Stimulated activated CD4-positive, alpha-beta T cell treated with anti-CD3 and anti-CD28 coated beads, Interleukin-1b, Interleukin-23, amount 100 ng/mL, for 4 hours (primary cell): ENCODE results near the gene TBC1D25.

Source experiments
- DNase-seq, 2 donors: peaks; one replicate each; pipeline ENCODE4 v3.0.0-alpha.2; 2020; ENCODE audit warnings: low read depth in 2 of 2

Gene TBC1D25, protein sequence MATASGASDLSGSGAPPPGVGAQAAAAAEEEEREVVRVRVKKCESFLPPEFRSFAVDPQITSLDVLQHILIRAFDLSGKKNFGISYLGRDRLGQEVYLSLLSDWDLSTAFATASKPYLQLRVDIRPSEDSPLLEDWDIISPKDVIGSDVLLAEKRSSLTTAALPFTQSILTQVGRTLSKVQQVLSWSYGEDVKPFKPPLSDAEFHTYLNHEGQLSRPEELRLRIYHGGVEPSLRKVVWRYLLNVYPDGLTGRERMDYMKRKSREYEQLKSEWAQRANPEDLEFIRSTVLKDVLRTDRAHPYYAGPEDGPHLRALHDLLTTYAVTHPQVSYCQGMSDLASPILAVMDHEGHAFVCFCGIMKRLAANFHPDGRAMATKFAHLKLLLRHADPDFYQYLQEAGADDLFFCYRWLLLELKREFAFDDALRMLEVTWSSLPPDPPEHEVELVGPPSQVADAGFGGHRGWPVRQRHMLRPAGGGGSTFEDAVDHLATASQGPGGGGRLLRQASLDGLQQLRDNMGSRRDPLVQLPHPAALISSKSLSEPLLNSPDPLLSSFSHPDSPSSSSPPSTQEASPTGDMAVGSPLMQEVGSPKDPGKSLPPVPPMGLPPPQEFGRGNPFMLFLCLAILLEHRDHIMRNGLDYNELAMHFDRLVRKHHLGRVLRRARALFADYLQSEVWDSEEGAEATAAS

DNA sequence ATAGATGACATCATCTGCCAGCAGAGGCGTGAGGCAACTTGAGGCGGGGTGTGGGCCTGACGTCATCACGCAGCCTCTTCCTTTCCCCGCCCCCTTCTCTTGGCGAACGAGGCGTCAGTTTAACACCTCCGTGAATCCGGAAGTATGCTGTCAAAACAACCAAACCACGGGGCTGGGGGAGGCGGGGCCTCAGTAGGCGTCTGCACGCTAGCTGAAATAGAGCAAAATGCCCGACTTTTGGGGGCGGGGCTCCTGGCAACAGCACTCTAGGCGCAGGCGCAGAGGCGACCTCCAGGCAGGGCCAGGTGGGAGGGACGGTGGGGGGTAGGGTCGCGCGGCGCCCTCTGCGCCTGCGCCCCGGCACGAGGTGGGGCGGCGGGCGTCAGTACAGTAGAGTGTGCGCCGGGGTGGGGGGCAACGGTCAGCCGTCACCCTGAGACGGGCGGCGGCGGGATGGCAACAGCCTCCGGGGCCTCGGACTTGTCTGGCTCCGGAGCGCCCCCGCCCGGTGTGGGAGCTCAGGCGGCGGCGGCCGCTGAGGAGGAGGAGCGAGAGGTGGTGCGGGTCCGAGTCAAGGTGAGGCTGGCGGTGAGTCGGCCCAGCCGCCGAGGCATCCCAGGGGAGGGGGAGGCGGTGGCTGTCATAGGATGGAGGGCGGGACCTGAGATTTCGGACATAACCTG, at the start of gene TBC1D25:
Gene TBC1D25, plus strand, starts transcription at position 370 of the 683 bp plus-strand sequence. Its CDS starts 84 bp downstream, at position 454.
- peak; percentile 92 for DNase-seq

DNA sequence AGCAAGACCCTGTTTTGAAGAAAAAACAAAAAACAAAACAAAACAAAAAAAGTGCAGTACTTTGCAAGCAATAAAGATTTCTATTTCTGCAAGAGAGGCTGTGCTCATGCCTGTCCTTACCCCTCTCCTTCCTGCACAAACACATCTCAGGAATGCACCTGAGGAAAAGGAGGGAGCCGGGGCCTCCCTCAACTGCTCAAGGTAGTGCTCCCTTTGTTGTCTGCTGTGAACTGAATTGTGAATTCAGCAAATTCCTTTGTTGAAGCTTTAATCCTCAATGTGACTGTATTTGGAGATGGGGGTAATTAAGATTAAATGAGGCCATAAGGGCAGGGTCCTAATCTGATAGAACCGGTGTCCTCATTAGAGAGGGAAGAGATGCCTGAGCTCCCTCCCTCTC, 49.6 kb upstream of the TBC1D25 start:
- no peak for DNase-seq

DNA sequence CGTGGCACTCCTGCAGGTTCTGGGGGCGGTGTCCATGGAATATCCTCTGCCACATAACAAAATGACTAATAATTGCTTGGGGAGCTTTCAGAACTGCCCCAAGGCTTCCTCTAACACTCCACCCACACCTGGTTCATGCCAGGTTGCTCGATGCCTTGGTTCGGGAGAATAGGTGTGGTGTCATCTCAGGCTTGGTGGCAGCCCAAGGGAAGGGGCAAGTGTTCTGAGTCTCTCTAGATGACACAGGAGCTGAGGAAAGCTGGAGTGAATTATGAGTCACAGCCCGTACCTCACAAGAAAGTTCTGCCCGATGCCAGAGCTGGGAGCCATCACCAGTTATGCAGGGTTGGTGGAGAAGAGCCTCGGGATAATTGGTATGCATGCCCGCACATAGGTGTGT, 48.9 kb upstream of the TBC1D25 start:
- DNase-seq: no peak

DNA sequence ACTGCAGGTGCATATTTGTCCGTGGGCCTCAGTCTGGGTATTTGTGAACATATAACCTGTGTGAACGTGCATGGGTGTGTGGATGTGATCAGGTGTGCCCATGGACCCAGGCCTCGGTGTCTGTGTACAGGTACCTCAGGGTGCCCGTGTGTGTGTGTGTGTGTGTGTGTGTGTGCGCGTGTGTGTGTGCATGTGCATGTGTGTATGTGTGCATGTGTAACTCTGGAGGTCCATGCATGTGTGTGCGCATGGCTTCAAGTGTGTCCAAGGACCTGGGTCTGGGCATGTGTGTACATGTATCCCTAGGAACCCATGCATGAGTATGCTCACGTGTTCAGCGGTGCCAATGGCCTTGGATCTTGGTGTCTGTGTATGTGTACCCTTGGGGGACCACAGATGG, 47.7 kb upstream of the TBC1D25 start:
- no peak for DNase-seq

DNA sequence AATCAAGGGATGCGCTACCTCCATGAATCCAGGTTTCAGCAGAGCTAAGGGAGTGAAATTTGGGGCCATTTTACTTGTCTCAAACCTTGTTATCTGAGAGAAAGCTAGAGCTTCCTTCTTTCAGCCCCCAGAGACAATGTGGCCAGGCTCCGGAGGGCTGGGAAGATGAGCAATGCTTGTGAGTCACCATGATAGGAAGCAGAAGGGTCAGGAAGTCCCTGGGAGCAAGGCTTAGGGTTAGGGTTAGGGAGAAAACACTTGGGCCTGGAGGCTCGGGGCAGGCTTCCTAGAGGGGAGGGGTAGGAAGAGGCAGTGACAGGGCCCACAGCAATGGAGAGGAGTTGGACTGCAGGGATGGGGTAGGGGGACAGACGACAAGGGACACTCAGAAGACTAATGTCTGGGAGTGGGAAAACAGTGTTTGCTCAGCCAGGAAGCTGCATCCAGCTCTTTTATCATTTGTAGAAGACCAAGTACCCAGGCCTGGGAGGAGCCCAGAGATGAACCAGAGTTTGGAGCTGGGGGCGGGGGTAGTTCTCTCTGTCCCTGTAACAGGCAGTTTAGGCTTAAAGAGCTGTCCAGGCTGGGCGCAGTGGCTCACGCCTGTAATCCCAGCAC, 47.1 kb upstream of the TBC1D25 start:
- DNase-seq: no peak

DNA sequence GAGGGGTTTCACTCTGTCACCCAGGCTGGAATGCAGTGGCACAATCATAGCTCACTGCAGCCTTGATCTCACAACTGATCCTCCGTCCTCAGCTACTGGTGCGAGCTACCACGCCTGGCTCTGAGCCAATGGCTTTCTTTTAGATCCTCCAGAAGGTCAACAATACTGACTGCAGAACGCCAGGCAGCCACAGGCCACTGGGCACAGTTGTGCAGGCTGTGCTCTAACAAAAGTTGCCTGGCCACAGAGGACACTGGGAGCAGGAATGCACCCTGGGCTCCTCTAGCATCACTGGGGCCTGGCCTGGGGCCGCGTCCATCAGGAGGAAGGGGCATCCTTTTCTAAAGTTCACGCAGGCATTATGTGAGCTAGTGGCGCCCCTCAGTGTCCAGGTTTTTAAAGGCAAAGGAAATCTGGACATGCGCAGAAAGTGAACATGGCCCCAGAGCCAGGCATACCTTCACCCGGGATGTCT, 45.6 kb upstream of the TBC1D25 start:
- no peak for DNase-seq

DNA sequence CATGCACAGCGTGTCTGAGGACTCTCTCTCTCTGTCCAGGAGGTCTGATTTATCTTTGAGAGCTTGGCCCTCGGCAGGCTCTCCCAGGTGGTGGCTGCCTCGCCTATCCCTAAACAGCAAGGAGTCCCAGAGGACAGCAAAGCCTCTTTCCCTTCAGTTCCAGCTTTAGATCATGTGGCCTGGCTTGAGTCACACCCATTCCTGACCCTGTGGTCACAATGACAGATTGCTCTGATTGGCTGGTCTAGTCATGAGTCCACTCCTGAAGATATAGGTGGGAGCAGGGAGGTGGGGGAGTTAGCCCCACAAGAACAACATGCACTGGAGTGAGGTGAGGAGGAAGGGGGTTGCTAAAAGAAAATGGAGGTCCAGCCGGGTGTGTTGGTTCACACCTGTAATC, 42.9 kb upstream of the TBC1D25 start:
- no peak for DNase-seq

DNA sequence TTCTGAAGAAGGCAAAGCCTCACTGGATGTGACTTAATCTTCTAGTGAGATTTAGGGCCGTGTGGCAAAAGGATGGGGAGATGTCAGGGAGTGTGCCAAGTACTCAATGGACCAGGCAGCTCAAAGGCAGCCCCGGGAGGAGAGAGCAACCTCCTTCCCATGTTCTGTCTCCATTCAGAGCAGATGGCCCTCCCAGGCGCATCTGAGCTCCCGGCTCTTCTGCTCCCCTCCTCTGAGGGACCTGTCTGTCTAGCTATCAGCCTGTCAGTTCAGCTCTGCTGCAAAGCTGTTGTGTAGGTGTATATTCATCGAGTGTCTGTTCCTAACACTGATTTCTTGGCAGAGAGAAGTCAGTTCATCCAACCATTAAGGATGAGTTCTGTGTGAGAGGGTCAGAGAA, 41.6 kb upstream of the TBC1D25 start:
- DNase-seq: no peak

DNA sequence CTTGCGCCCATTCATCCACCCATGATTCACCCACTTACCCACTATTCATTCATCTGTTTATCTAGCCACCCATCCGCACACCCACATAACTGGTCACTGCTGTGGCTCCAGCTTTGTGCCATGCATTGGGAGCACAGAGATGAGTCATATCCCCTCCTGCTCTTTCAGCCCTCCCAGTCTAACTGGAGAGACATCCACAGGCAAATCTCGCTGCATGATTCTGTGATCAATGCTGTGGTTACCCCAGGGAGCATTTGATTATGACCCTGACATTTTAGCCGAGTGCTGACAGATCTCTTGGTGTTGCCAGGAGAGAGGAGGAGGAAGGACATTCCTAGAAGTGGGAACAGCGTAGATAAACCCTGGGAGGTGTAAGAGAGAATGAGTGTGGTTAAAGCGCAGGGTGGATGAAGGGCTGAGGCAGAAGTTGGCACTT, 41.1 kb upstream of the TBC1D25 start:
- DNase-seq: no peak

DNA sequence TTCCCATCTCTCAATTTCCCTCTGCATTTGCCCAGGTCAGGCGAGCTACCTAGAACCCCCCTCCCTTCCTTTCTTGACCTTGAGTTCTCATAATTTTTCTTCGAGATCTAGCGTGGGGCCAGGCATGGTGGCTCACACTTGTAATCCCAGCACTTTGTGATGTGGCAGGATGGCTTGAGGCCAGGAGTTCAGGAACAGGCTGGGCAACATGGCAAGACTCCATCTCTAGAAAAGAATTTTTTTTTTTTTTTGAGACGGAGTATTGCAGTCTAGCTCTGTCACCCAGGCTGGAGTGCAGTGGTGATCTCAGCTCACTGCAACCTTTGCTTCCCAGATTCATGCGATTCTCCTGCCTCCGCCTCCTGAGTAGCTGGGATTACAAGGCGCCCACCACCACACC, 35.3 kb upstream of the TBC1D25 start:
- no peak for DNase-seq

DNA sequence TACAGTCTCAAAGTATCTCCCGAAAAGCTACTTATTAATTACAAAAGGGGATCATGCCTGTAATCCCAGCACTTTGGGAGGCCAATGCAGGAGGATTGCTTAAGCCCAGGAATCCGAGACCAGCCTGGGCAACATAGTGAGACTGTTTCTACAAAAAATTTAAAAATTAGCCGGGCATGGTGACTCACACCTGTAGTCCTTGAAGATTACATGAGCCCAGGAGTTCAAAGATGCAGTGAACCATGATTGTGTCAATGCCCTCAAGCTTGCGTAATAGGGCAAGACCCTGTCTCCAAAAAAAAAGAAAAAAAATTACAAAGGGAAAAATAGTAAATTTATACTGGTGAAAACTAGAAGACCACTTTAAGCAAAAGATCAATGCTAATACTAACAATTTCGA, 34.0 kb upstream of the TBC1D25 start:
- no peak for DNase-seq

DNA sequence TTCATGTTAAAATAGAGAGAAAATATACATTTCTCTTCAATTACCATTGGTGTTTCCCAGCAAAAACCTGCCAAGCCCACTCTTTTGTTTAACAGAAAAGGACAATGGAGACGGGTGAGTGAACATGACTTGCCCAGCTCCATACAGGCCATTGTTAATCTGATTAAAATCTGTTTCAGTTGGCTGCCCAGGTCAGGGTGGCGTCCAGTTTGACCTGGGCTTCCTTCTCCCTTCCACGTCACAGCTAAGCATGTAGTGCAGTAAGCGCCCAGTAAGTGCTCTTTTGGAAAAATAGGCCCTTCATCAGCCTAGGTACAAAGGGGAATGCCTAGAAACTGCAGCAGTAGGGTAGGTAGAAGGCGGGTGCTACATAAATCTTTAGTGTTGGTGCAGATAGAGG, 32.3 kb upstream of the TBC1D25 start:
- DNase-seq: no peak

DNA sequence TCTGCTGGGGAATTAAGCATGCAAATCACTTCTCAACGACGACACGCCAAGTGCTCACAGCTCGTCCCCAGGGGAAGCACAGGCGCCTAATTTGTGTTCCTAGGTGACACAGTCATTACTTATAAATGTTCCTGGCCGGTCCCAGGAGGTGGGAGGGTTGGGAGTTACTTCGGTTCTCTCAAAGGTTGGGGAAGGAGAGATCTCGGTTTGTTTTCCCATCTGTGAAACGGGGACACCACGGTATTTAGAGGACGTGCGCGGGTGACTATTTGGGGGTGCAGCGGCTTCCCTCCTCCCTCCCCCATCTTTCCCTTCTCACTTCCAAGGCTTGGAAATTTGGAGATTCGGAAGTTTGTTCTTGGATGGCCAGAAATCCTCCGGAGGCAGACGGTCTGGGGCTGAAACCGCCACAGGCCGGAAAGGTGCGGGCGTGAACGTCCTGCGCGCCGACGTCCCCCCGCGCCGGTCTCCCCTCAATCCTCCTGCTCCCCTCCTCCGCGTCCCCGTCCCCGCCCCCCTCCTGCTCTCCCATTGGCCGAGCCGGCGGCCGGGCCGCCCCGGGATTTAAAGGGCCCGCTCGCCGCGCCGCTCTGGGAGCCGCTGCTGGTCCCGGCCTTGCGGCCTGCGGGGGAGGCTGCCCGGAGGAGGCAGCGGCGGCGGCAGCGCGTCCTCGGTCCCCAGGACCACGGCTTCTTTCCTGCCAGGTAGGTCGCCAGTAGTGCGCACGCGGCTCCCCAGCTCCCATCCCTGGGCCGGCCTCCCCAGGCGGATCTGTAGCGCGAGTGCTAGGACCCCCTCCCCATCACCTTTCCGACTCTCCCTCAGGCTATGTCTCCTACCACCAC, 30.9 kb upstream of the TBC1D25 start, which contains the start of gene PORCN:
Gene PORCN, plus strand, starts transcription at position 593 of the 845 bp plus-strand sequence. CDS start 829 bp downstream, outside the sequence.
- DNase-seq: peak; percentile 66 to 75

DNA sequence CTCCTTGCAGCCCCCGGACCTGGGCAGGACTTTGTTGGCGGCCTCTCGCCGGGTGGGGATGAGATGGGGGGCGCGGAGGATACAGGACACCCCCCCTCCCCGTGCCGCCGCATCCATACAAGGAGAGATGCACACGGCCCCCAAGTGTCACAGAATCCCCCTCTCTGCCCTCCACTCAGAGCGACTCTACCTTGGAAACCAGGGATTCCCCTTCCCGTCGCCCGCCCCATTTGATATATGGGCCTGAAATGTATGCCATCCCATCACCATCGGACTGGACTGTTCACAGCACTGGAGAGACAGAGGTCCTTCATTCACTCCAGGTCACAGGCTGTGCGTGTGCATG, 30.3 kb upstream of the TBC1D25 start:
- no peak for DNase-seq

DNA sequence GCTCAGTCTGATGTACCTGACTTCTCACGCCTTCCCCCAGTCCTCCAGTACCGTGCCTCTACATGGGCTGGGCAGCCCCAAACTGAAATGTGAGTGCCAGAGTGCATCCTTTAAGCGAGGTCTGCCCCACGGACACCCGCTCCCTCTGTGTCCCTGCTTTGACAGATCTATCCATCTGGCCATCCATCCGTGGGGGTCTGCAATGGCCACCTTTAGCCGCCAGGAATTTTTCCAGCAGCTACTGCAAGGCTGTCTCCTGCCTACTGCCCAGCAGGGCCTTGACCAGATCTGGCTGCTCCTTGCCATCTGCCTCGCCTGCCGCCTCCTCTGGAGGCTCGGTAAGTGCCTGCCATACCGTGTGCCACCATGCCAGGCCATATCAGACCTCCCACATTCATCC, 29.9 kb upstream of the TBC1D25 start:
- no peak for DNase-seq

DNA sequence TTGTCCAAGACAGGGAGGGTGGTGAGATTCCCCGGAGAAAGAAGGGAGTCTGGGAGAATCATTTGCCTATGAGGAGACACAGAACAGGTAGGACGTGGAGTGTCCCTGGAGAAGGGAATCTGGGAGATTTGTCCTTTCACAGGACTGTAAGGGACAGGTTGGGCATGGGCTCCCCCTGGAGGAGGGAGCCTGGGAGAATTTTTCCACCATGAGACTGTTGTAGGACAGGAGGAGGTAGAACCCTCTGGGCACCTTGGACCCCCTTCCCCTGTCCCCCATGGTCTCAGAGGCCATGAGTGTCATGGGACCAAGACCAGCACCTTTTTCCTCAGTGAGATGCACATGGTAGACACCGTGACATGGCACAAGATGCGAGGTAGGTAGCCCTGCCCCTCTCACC, 28.0 kb upstream of the TBC1D25 start:
- no peak for DNase-seq

DNA sequence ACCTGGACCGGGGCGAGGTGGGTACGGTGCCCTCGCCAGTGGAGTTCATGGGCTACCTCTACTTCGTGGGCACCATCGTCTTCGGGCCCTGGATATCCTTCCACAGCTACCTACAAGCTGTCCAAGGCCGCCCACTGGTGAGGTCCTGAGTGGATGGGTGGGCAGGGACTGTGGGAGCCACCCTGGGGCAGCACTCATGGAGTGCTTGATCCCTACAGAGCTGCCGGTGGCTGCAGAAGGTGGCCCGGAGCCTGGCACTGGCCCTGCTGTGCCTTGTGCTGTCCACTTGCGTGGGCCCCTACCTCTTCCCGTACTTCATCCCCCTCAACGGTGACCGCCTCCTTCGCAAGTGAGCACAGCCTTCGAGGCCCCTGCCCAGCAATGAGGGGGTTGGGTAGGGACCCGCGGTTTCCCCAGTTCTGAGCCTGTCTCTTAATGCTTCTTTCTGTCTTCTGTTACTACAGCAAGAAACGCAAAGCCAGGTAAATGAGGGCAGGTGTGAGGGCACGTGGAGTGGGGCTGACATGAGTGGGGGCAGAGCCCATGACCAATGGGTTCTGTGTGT, 27.1 kb upstream of the TBC1D25 start:
- DNase-seq: no peak

DNA sequence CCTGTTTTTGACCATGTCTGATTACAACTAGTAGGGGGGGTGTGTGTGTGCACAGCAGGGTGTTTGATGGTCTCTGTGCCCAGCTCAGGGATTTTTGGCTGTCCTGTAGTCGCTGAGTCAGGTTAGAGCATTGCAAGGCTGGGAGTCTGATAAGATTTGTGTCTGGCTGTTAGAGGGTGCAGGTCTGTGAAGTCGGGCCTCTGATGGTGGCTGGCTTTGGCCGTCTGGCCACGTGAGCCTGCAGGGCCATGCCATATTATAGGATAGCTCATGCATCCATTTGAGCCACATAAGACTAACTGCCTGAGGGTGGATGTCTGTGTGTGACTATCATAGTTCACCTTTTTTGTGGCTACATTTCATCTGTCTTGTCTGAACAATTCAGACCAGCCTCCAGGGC, 25.8 kb upstream of the TBC1D25 start:
- DNase-seq: no peak

DNA sequence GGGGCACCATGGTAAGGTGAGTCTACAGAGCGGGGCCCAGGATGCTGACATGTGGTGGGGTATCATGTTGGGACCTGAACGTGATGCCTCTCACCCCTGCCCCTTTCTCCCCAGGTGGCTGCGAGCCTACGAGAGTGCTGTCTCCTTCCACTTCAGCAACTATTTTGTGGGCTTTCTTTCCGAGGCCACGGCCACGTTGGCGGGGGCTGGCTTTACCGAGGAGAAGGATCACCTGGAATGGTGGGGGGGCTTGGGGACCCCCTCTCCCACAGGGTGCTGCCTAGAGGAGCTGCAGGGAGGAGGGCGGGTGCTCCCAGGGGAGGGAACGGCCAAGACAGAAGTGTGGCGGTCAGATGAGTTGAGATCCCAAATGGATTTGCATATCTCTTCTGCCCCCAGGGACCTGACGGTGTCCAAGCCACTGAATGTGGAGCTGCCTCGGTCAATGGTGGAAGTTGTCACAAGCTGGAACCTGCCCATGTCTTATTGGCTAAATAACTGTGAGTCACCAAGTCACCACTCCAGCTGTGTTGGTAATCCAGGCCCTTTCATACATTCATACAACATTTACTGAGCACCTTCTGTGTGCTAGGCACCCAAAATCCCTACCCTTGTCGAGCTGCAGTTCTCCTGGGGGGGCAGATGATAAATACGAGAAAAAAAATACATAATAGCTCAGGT, 25.2 kb upstream of the TBC1D25 start:
- no peak for DNase-seq

DNA sequence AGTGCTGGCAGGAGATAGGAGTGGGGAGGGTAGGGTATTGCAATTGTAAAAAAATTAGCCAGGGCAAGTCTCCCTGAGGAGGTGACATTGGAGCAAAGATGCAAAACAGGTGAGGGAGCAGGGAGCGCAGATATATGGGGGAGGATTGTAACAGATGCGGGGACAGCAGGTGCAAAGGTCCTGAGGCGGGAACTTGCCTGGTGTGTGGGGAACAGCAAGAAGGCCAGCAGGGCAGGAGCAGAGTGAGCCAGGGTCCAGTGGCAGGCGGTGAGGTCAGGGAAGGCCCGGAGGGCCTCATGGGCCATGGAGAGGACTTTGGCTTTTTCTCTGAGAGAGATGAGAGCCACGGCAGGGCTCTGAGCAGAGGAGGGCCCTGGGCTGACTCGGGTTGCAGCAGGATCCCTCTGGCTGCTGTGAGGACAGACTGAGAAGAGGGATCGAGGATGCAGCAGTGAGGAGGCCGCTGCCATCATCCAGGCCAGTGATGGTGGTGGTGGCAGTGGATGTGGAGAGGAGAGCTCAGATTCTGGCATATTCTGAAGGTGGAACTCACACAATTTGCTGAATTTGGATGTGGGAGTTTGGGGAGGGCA, 24.6 kb upstream of the TBC1D25 start:
- no peak for DNase-seq
